ENCODE results near the gene MEI1.

The MEI1 gene

DNA sequence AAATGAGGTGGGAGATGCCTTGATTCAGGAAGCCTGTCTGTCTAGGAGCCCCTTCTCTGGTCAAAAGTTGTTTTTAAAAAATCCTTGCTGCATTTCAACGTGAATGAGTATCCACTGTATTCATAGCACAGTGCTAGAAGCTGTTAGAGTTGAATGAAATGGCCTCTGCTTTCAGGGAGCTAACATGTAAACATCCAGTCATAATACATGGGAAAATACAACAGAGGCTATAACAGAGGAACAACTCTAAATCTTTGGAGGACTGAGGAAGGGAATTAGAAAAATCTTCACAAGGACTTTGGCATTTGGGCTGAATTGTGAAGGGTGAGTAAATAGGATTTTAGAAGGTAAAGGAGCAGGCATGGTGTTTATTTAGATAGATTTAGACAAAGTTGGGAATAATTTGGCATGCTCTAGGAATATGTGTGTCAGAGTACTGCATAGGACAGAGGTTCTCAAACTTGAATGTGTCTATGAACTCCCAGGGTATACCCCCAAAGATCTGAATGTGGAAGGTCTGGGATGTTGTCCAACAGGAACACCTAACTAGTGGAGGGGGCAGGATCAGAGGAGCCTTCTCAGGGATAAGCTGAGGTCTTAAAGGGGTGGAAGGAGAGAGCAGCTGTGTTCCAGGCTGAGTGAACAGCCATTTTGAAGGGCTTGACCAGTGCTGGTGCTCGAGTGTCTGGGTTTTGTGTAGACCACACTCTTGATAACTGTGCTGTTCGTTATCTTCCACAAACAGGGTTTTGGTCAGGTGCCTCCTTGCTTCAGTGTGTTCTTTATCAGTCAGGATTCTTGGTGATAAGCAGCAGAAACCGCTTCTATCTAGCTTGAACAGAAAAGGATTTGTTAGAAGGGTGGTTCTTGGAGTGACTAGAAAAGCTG, 146.3 kb downstream of the MEI1 start:
- no peak for DNase-seq

DNA sequence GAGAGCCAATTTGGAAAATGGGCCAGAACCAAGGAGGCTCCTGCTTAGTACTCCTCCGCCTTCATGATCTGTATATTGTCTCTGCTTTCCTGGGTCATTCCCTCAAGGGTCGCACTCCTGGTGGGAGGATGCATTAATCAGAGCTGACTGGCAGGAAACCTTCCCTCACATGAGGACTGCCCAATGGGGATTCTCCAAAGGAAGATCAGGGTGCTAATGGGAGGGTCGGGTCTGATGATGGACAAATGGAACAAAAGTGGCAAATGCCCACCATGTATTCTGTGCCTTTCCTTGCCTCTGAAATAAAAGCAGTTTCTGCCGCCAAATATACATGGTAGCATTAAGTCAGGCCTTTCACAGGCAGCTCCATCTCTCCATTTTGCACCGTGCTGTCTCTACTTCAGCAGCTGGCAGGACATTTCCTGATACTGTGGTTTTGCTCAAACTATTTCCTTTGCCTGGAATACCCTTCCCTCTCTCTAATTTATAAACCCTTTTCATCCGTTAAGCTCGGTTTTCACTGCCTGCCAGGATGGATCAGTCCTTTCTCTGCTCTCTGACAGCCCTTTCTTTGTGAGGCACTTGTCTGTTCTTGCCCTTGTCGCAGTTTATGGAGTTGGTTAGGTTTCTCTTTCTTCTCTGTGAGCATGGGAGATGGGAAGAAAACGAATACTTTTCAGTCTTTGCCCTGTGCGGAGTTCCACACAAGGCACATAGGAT, 147.1 kb downstream of the MEI1 start:
- DNase-seq = no peak

DNA sequence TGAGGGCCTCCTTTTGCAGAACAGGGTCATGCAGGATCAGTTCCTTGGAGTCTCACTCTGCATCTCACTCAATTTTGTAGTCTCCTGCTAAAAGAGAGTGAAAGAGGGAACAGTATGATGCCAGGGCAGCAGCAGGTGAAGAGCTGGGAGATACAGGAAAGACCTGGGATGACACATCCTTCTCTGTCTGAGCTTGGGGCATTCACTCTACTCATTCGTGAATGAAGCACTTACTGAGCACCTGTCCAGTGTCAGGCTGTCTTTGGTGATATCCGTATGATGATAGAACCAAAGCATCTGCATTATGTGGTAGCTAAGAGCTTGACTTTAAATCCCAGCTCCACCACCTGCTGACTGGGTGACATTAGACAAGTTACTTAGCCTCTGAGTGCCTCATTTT, 148.0 kb downstream of the MEI1 start:
- DNase-seq = no peak

DNA sequence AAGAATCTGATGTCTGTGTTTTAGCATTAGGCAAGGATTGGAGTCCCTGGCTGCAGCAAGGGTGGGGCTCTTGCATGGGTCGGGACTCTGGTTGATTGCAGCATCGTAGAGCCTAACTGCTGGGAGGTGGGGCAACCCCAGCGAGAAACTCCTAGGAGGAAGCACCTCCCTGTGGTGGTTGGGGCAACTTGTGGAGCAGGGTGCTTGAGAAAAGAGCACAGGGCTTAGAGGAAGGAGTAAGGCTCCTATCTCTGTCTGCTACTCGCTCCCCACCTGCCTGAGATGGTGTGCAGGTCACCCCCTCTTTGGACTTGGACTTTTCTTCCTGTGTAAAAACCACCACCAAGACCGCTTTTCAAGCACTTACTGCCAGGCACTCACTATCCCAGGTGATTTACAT, 149.2 kb downstream of the MEI1 start:
- DNase-seq = no peak
